Fibroblast of the aortic adventitia (primary cell): Measurements from ENCODE around the gene FRS2. TPM values are rescaled to one million over a fixed set of nuclear protein-coding genes. Genes with fewer than 3 reads are reported as not detected.
"Not testable (repeated sequence)": the region's sequence is repeated elsewhere in the genome, so short reads cannot be mapped to it uniquely, and the experiment has no call there.

Experiments used
- DNase-seq: peaks from one replicate; pipeline ENCODE4 v3.0.0-alpha.2; 2010; ENCODE audit warnings: low read depth
- H3K4me3 ChIP-seq: 2 replicates; pipeline ENCODE4 v1.5.1; 2011; ENCODE audit warnings: low read depth, mild to moderate bottlenecking, control low read depth, low read length, moderate library complexity
- total RNA-seq: library from RNA; depleted of rRNA; stranded (reverse); fragments of >200 nt; gene quantifications from 2 replicates; pipeline ENCODE4 v1.2.3, GENCODE V29; 2012; ENCODE audit warnings: low replicate concordance
- TF ChIP-seq, protein P1 (sequence below): IDR thresholded peaks from 2 replicates; pipeline ENCODE4 v1.5.1; 2011; ENCODE audit warnings: mild to moderate bottlenecking, low read length, control low read depth, inconsistent platforms; ENCODE audit not compliant: insufficient read depth

The FRS2 gene
- total RNA-seq, 1 donor: 67.0 TPM

GRCh38 chr12:69600804-69601203, 130.6 kb downstream of the FRS2 start:
- TF ChIP-seq, protein P1, sequence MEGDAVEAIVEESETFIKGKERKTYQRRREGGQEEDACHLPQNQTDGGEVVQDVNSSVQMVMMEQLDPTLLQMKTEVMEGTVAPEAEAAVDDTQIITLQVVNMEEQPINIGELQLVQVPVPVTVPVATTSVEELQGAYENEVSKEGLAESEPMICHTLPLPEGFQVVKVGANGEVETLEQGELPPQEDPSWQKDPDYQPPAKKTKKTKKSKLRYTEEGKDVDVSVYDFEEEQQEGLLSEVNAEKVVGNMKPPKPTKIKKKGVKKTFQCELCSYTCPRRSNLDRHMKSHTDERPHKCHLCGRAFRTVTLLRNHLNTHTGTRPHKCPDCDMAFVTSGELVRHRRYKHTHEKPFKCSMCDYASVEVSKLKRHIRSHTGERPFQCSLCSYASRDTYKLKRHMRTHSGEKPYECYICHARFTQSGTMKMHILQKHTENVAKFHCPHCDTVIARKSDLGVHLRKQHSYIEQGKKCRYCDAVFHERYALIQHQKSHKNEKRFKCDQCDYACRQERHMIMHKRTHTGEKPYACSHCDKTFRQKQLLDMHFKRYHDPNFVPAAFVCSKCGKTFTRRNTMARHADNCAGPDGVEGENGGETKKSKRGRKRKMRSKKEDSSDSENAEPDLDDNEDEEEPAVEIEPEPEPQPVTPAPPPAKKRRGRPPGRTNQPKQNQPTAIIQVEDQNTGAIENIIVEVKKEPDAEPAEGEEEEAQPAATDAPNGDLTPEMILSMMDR: no peak
- H3K4me3 ChIP-seq: no peak overlapping the region
- no peak for DNase-seq

DNA sequence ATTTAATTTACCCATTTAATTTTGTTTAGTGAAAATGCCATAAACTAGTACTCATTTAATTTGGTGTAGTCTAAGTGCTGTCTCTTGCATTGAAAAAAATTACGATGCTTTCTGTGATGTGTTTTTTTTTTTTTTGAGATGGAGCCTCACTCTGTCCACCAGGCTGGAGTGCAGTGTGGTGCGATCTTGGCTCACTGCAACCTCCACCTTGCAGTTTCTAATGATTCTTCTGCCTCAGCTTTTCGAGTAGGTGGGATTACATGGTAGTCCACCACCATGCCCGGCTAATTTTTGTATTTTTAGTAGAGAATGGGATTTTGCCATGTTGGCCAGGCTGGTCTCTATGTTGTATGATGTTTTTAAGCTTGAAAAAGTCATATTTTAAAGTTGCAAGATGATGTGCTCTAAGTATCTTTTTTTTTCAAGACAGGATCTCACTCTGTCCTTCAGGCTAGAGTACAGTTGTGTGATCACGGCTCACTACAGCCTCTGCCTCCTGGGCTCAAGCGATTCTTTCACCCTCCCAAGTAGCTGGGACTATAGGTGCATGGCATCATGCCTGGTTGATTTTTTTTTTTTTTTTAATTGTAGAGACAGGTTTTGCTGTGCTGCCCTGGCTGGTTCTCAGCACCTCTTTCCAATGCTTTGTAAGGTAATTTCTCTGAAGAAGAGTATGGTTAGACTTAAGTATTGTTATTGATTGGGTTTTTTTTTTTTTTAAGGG, 131.9 kb downstream of the FRS2 start:
- DNase-seq: no peak
- TF ChIP-seq, protein P1: no peak
- no peak overlapping the region for H3K4me3 ChIP-seq

DNA sequence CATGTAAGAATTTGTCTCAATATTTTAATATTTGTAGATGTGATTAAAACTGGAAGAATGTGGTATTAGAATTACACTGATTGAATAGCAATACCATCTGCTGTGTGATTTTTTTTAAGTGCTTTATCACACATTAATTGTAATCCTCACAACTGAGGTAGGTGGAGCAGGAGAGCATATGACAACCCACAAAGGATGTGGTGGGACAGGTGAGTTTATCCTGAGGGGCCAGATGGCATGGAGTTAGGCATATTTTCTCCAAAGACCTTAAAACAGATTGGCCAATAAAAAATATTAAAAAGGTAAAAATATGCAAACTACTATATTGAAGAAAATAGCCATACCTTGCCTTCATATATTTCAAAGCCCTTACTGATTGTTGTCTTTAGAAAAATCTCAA, 132.8 kb downstream of the FRS2 start:
- no peak overlapping the region for H3K4me3 ChIP-seq
- no peak for DNase-seq
- TF ChIP-seq, protein P1: no peak

DNA sequence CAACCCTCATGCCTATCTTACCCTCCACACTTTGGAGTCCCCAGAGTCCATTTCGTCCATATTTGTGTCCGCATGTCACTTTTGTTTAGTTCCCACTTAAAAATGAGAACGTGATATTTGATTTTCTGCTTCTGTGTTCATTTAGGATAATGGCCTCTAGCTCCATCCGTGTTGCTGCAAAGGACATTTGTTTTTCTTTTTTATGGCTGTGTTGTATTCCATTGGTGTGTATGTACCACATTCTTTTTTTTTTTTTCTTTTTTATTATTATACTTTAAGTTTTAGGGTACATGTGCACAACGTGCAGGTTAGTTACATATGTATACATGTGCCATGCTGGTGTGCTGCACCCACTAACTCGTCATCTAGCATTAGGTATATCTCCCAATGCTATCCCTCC, 133.4 kb downstream of the FRS2 start:
- not testable (repeated sequence) for DNase-seq, H3K4me3 ChIP-seq

DNA sequence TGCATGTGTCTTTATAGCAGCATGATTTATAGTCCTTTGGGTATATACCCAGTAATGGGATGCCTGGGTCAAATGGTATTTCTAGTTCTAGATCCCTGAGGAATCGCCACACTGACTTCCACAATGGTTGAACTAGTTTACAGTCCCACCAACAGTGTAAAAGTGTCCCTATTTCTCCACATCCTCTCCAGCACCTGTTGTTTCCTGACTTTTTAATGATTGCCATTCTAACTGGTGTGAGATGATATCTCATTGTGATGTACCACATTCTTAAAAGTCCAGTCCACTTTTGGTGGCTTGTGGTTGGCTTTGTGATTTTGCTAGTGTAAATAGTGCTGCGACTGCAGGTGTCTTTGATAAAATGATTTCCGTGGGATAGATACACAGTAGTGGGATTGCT, 134.1 kb downstream of the FRS2 start:
- not testable (repeated sequence) for H3K4me3 ChIP-seq, DNase-seq

- DNase-seq: no peak
- H3K4me3 ChIP-seq: no peak overlapping the region
- TF ChIP-seq, protein P1: no peak
Measured at GRCh38 chr12:69608114-69608513, 137.9 kb downstream of the FRS2 start.

- TF ChIP-seq, protein P1: no peak
- no peak overlapping the region for H3K4me3 ChIP-seq
- DNase-seq: no peak
Measured at GRCh38 chr12:69610126-69610525, 139.9 kb downstream of the FRS2 start.

GRCh38 chr12:69610729-69611128, 140.5 kb downstream of the FRS2 start, which contains the start of gene LRRC10:
LRRC10 (minus strand) TSS chr12:69610907; CDS start chr12:69610838, 69 bp downstream.
- no peak within 1 kb of the TSS for H3K4me3 ChIP-seq
- no peak for DNase-seq
- TF ChIP-seq, protein P1: no peak
